GM12801 (cell line): ENCODE results near the gene CCDC9B.

ENCODE experiments used
- CTCF ChIP-seq: IDR thresholded peaks from one replicate; pipeline ENCODE4 v1.5.1; 2011; ENCODE audit warnings: control low read depth; ENCODE audit not compliant: insufficient read length; ENCODE audit errors: extremely low read depth

Gene CCDC9B

GRCh38 chr15:40314723-40315276 lies 25.9 kb downstream of the CCDC9B start:
- no peak for TF ChIP-seq CTCF

DNA sequence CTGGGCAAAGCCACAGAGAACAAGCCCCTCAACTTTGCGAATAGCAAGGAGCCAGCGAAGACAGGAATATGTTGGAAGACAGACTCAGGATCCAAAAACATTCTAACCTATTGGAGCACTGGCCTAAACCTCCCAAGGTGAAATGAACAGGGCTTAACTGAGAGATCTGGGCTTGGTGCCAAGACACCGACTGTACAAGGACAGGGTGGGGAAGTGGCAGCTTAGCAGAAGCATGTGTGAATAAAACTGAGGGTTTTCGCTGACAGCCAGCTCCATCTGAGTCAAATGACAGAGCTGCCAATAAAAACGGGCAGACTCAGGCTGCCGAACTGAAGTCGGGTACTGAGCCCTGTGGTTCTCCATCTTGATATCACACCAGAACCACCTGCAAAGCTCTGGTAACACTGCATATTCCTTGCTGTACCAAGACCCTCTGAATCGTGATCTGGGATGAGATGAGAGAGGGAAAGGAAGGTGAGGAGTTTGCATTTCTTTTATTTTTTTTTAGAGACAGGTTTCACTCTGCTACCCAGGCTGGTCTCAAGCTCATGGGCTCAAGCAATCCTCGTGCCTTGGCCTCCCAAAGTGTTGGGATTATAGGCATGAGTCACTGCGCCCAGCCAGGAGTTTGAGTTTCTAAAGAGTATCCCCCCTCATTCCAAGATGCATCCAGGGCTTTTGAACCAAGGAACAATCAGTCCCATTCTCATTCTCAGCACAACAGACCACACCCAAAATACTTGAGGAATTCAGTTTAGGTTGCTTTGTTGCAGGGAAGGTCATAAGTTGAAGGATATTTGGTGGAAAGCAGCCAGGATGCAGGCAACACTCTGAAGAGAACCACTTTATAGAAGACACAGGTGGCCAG lies 27.0 kb downstream of the CCDC9B start:
- TF ChIP-seq CTCF: no peak

DNA sequence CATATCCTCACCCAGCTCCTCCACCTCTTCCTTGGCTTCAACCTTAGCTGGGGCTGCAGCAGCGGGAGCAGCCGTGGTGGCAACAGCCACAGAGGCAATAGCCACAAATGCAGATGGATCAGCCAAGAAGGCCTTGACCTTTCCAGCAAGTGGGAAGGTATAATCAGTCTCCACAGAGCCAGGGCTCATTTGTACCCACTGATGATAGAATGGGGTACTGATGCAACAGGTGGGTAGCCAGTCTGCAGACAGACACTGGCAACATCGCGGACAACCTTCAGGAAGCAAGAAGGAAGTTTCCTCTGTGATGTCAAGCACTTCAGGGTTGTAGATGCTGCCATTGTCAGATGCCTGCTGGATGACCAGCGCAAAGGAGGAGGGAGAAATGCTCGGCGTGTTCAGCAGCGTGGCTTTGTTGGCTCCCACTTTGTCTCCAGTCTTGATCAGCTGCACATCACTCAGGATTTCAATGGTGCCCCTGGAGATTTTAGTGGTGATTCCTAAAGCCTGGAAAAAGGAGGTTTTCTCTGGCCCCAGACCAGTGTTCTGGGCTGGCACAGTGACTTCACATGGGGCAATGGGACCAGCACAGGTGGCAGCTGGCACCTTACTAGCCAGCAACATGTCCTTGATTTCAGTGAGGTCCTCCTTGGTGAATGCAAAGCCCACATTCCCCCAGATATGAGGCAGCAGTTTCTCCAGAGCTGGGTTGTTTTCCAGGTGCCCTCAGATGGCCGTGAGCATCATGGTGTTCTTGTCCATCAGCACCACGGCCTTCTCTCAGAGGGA lies 28.2 kb downstream of the CCDC9B start:
- no peak for TF ChIP-seq CTCF

- TF ChIP-seq CTCF: no peak
These were observed 29.7 kb downstream of the CCDC9B start for GRCh38 chr15:40310993-40311392.

- TF ChIP-seq CTCF: no peak
These were observed 30.5 kb downstream of the CCDC9B start for GRCh38 chr15:40310001-40310959.

DNA sequence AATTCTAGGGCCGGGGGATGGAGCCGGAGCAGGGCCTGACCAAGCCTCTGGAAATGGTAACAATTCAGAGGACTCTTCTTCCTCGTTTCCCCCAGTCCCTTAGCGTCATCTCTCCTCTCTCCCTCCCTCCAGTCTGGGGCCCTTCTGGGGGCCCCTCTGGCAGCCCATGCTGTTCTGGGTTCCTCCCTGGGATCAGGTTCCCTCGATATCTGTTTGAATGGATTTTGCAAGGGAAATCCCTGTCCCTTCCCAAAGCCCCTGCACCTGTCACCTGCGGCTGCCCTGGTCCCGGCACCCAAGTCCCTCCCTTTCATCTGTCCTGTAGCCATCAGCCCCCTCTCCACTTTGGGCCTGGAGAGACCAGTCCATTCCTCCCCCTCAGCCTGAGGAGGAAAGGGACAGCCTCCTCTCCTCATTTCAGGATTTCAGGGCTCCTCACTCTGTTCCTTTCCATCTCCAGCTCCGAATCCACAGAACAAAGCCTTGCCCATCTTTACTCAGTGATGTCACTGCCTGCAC lies 31.3 kb downstream of the CCDC9B start:
- TF ChIP-seq CTCF: no peak
